ENCODE results near the gene GRAP2.
"Not testable (repeated sequence)": the region's sequence is repeated elsewhere in the genome, so short reads cannot be mapped to it uniquely, and the experiment has no call there.

GRAP2 gene

GRCh38 chr22:39943953-39944872, 43.3 kb downstream of the GRAP2 start:
- DNase-seq (ENCODE audit: low read depth) = no peak

- no peak for DNase-seq (ENCODE audit: low read depth)
Measured at GRCh38 chr22:39946126-39946502, 45.2 kb downstream of the GRAP2 start.

- DNase-seq (ENCODE audit: low read depth) = no peak
Measured at GRCh38 chr22:39946503-39947219, 45.8 kb downstream of the GRAP2 start.

GRCh38 chr22:39947220-39948216, 46.6 kb downstream of the GRAP2 start:
- DNase-seq (ENCODE audit: low read depth) = no peak

GRCh38 chr22:39949964-39950737, 49.3 kb downstream of the GRAP2 start:
- DNase-seq (ENCODE audit: low read depth) = no peak

GRCh38 chr22:39951603-39952293, 50.9 kb downstream of the GRAP2 start:
- not testable (repeated sequence) for DNase-seq (ENCODE audit: low read depth)

GRCh38 chr22:39952347-39952746, 51.5 kb downstream of the GRAP2 start:
- DNase-seq (ENCODE audit: low read depth) = no peak

- no peak for DNase-seq (ENCODE audit: low read depth)
Measured at GRCh38 chr22:39953101-39953500, 52.2 kb downstream of the GRAP2 start.

- peak; percentile 97 for DNase-seq (ENCODE audit: low read depth)
Measured at GRCh38 chr22:39954584-39955055, 53.7 kb downstream of the GRAP2 start.

GRCh38 chr22:39955675-39956074, 54.8 kb downstream of the GRAP2 start:
- peak; percentile 20 for DNase-seq (ENCODE audit: low read depth)

- DNase-seq (ENCODE audit: low read depth) = no peak
Measured at GRCh38 chr22:39956932-39957664, 56.2 kb downstream of the GRAP2 start.

GRCh38 chr22:39958009-39958711, 57.3 kb downstream of the GRAP2 start:
- no peak for DNase-seq (ENCODE audit: low read depth)

- no peak for DNase-seq (ENCODE audit: low read depth)
Measured at GRCh38 chr22:39958949-39959639, 58.2 kb downstream of the GRAP2 start.

- peak; percentile 67 for DNase-seq (ENCODE audit: low read depth)
Measured at GRCh38 chr22:39959640-39960447, 59.0 kb downstream of the GRAP2 start, which contains the start of gene TMA7B. Gene TMA7B (plus strand): TSS chr22:39960397. CDS start chr22:39964375, 3,978 bp downstream.

- peak; percentile 100 for DNase-seq (ENCODE audit: low read depth)
Measured at GRCh38 chr22:39960791-39961746, 60.2 kb downstream of the GRAP2 start.

- DNase-seq (ENCODE audit: low read depth) = no peak
Measured at GRCh38 chr22:39962071-39962470, 61.2 kb downstream of the GRAP2 start.
